ENCODE results near the gene CAPN3. TPM values are rescaled to one million over a fixed set of nuclear protein-coding genes. Genes with fewer than 3 reads are reported as not detected.

CAPN3 gene
- total RNA-seq, 1 donor from 2014 or later, result 5.6 TPM

GRCh38 chr15:42449770-42450424 lies 90.6 kb downstream of the CAPN3 start:
- no peak overlapping the region for H3K4me3 Mint-ChIP-seq (ENCODE audit: unreplicated experiment)
- peaks cover 11% of the 10 kb centered on the region for H3K4me1 Mint-ChIP-seq (ENCODE audit: unreplicated experiment)
- peaks cover 53% of the 10 kb centered on the region for H3K36me3 Mint-ChIP-seq (ENCODE audit: unreplicated experiment)
- H3K27ac Mint-ChIP-seq (ENCODE audit: unreplicated experiment), result no peak overlapping the region
- H3K27me3 Mint-ChIP-seq (ENCODE audit: unreplicated experiment), result no peaks in the 10 kb centered on the region
- no peaks in the 10 kb centered on the region for H3K9me3 Mint-ChIP-seq (ENCODE audit: unreplicated experiment)
- TF ChIP-seq CTCF (IDR thresholded peaks at IDR 0.05), result no peak
- no peak for DNase-seq (ENCODE audit: extremely low spot score, unreplicated experiment)

- Mint-ChIP-seq H3K36me3 (ENCODE audit: unreplicated experiment) (peaks cover 50% of the 10 kb centered on the region), H3K27me3 (ENCODE audit: unreplicated experiment) (no peaks in the 10 kb centered on the region), H3K9me3 (ENCODE audit: unreplicated experiment) (no peaks in the 10 kb centered on the region), H3K4me3 (ENCODE audit: unreplicated experiment) (no peak overlapping the region), H3K27ac (ENCODE audit: unreplicated experiment) (no peak overlapping the region), H3K4me1 (ENCODE audit: unreplicated experiment) (peaks cover 15% of the 10 kb centered on the region)
- no peak for DNase-seq (ENCODE audit: extremely low spot score, unreplicated experiment)
- TF ChIP-seq CTCF (IDR thresholded peaks at IDR 0.05), result no peak
These were observed 91.1 kb downstream of the CAPN3 start for GRCh38 chr15:42450425-42450790.

GRCh38 chr15:42453826-42454225 lies 94.5 kb downstream of the CAPN3 start:
- no peak for DNase-seq (ENCODE audit: extremely low spot score, unreplicated experiment)
- Mint-ChIP-seq H3K27me3 (ENCODE audit: unreplicated experiment) (no peaks in the 10 kb centered on the region), H3K27ac (ENCODE audit: unreplicated experiment) (no peak overlapping the region)

GRCh38 chr15:42456531-42456930 lies 97.2 kb downstream of the CAPN3 start:
- TF ChIP-seq CTCF (IDR thresholded peaks at IDR 0.05), result no peak

More at GRCh38 chr15:42453826-42454225, 94.5 kb downstream of the CAPN3 start:
- H3K4me1 Mint-ChIP-seq (ENCODE audit: unreplicated experiment), result peaks cover 46% of the 10 kb centered on the region
- H3K36me3 Mint-ChIP-seq (ENCODE audit: unreplicated experiment), result peaks cover 30% of the 10 kb centered on the region
- no peak for TF ChIP-seq CTCF (IDR thresholded peaks at IDR 0.05)
- no peaks in the 10 kb centered on the region for H3K9me3 Mint-ChIP-seq (ENCODE audit: unreplicated experiment)
- no peak overlapping the region for H3K4me3 Mint-ChIP-seq (ENCODE audit: unreplicated experiment)

GRCh38 chr15:42456971-42457370 lies 97.7 kb downstream of the CAPN3 start:
- H3K4me1 Mint-ChIP-seq (ENCODE audit: unreplicated experiment), result peaks cover 61% of the 10 kb centered on the region
- TF ChIP-seq CTCF (IDR thresholded peaks at IDR 0.05), result no peak
- peaks cover 6% of the 10 kb centered on the region for H3K36me3 Mint-ChIP-seq (ENCODE audit: unreplicated experiment)
- peak overlapping the region; percentile 72 for H3K4me3 Mint-ChIP-seq (ENCODE audit: unreplicated experiment)
- H3K27me3 Mint-ChIP-seq (ENCODE audit: unreplicated experiment), result no peaks in the 10 kb centered on the region
- DNase-seq (ENCODE audit: extremely low spot score, unreplicated experiment), result no peak
- no peaks in the 10 kb centered on the region for H3K9me3 Mint-ChIP-seq (ENCODE audit: unreplicated experiment)
- peak overlapping the region; percentile 99 for H3K27ac Mint-ChIP-seq (ENCODE audit: unreplicated experiment)

More at GRCh38 chr15:42456531-42456930, 97.2 kb downstream of the CAPN3 start:
- H3K27me3 Mint-ChIP-seq (ENCODE audit: unreplicated experiment), result no peaks in the 10 kb centered on the region
- peak overlapping the region; percentile 99 for H3K27ac Mint-ChIP-seq (ENCODE audit: unreplicated experiment)
- no peaks in the 10 kb centered on the region for H3K9me3 Mint-ChIP-seq (ENCODE audit: unreplicated experiment)
- peaks cover 60% of the 10 kb centered on the region for H3K4me1 Mint-ChIP-seq (ENCODE audit: unreplicated experiment)
- no peak for DNase-seq (ENCODE audit: extremely low spot score, unreplicated experiment)
- peaks cover 9% of the 10 kb centered on the region for H3K36me3 Mint-ChIP-seq (ENCODE audit: unreplicated experiment)
- H3K4me3 Mint-ChIP-seq (ENCODE audit: unreplicated experiment), result peak overlapping the region; percentile 72
